BLaER1 treated with 17β-estradiol and CSF1 and Interleukin-3, amounts not matched to agents 10 nM and 100 nM (cell line): ENCODE results near the gene ELP5.
"Not testable (repeated sequence)": the region's sequence is repeated elsewhere in the genome, so short reads cannot be mapped to it uniquely, and the experiment has no call there.

Source experiments
- H3K27ac ChIP-seq, 11 experiments: shearing (Covaris generic); formaldehyde crosslinking; 2 replicates each; pipeline ENCODE4 v1.8.1; 2022
- H3K27me3 ChIP-seq, 11 experiments: shearing (Covaris generic); formaldehyde crosslinking; 2 replicates each; pipeline ENCODE4 v1.8.1; 2022
- H3K36me3 ChIP-seq, 11 experiments: shearing (Covaris generic); formaldehyde crosslinking; 2 replicates each; pipeline ENCODE4 v1.8.1; 2022
- H3K4me1 ChIP-seq, 10 experiments: shearing (Covaris generic); formaldehyde crosslinking; 2 replicates each; pipeline ENCODE4 v1.8.1; 2022
- H3K4me2 ChIP-seq, 11 experiments: shearing (Covaris generic); formaldehyde crosslinking; 2 replicates each; pipeline ENCODE4 v1.8.1; 2022
- H3K4me3 ChIP-seq, 10 experiments: shearing (Covaris generic); formaldehyde crosslinking; 2 replicates each; pipeline ENCODE4 v1.8.1; 2022
- H3K9ac ChIP-seq, 11 experiments: shearing (Covaris generic); formaldehyde crosslinking; 2 replicates each; pipeline ENCODE4 v1.8.1; 2022
- H3K9me3 ChIP-seq, 11 experiments: shearing (Covaris generic); formaldehyde crosslinking; replicated peaks in 1 of 11; 2 replicates each; pipeline ENCODE4 v1.8.1; 2022
- H4K20me1 ChIP-seq, 11 experiments: shearing (Covaris generic); formaldehyde crosslinking; 2 replicates each; pipeline ENCODE4 v1.8.1; 2022
- Cebpa-rat ChIP-seq, 11 experiments: shearing (Covaris generic); IDR thresholded peaks; 2 replicates each; pipeline ENCODE4 v1.8.1; 2022

The ELP5 gene

DNA sequence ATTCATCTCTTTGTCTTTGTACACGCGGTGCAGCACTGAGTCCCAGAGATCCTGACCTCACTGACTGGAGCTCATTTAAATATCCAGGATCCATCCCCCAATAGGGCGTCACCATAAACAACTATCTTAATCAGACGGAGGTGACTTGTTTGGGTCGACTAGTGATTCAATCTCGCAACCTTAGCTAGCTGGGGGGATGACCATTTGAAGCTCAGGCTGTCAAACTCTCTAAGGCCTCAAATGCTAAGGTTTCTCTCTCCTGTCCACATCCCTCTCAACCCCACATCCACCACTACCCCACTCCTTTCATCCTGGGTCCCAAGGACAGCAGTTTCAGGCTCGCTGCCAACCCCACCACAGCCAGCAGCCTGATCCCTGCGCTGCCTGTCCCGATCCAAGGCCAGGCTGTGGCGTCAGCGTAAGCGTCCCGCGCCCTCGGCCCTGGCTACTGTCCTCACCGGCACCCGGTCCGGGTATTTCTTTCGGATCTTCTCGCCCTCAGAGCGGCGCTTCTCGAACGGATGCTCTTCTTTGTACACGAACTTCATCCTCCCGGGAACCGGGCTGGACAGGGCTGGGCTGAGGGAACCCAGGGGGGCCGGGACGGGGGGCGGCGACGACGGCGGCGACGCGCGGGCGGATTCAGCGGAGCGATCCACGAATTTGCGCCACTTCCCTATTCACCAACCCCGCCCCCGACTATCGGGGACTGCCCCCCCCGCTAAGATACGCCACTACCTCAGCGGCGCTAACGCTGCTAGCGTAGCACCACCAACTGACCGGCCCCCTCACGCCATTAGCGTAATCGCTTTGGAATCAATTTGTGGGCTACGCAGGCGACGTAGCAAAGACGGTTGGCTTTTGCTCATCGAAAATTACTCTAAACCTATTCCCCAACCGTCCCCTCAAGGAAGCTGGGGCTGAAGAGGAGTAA lies 10.0 kb upstream of the ELP5 start, which contains the start of gene GABARAP:
TSS of gene GABARAP (minus strand) at position 667 of the 934 bp plus-strand sequence. CDS start at position 548, 119 bp downstream.
- Histone ChIP-seq H3K9ac (peak within 1 kb of the TSS; percentile 91 to 100 (median 96)), H3K9me3 (no peaks in the 10 kb centered on the region), H3K4me3 (peak within 1 kb of the TSS; percentile 86 to 99 (median 90)), H3K4me2 (peak within 1 kb of the TSS; percentile 87 to 100 (median 97)), H3K27me3 (no peaks in the 10 kb centered on the region), H3K27ac (peak within 1 kb of the TSS; percentile 85 to 100 (median 96)), H3K4me1 (peaks cover 18 to 32% (median 30%) of the 10 kb centered on the region in 10 experiments), H4K20me1 (peaks cover 5 to 28% (median 17%) of the 10 kb centered on the region in 11 experiments; a peak in 20 of 22 replicates), H3K36me3 (peaks cover 37 to 58% (median 52%) of the 10 kb centered on the region in 11 experiments)
- no peak for TF ChIP-seq Cebpa-rat (IDR thresholded peaks at IDR 0.05)

- TF ChIP-seq Cebpa-rat (IDR thresholded peaks at IDR 0.05), result no peak
- peaks cover 19 to 33% (median 24%) of the 10 kb centered on the region in 10 experiments for H3K4me1 ChIP-seq
- H3K9ac ChIP-seq, result peak overlapping the region; percentile 91 to 100 (median 96)
- peaks cover 4 to 30% (median 17%) of the 10 kb centered on the region in 11 experiments; a peak in 15 of 22 replicates for H4K20me1 ChIP-seq
- H3K27ac ChIP-seq, result peak overlapping the region; percentile 85 to 100 (median 96)
- H3K27me3 ChIP-seq, result no peaks in the 10 kb centered on the region
- H3K4me3 ChIP-seq, result peak overlapping the region; percentile 86 to 99 (median 90)
- H3K9me3 ChIP-seq, result no peaks in the 10 kb centered on the region
- peaks cover 42 to 62% (median 52%) of the 10 kb centered on the region in 11 experiments for H3K36me3 ChIP-seq
- peak overlapping the region; percentile 87 to 100 (median 97) for H3K4me2 ChIP-seq
Measured at GRCh38 chr17:7242717-7243452, 9.1 kb upstream of the ELP5 start.

GRCh38 chr17:7243453-7243729 lies 8.6 kb upstream of the ELP5 start:
- Histone ChIP-seq H3K9ac (peak overlapping the region; percentile 91 to 100 (median 96)), H3K4me1 (peaks cover 20 to 38% (median 26%) of the 10 kb centered on the region in 10 experiments), H3K27ac (peak overlapping the region; percentile 85 to 100 (median 96); a peak in 21 of 22 replicates), H3K9me3 (no peaks in the 10 kb centered on the region), H3K4me2 (peak overlapping the region; percentile 87 to 100 (median 97)), H3K4me3 (peak overlapping the region; percentile 86 to 99 (median 90); a peak in 19 of 20 replicates), H3K27me3 (no peaks in the 10 kb centered on the region), H3K36me3 (peaks cover 42 to 64% (median 52%) of the 10 kb centered on the region in 11 experiments), H4K20me1 (peaks cover 5 to 35% (median 22%) of the 10 kb centered on the region in 11 experiments; a peak in 17 of 22 replicates)
- no peak for TF ChIP-seq Cebpa-rat (IDR thresholded peaks at IDR 0.05)

DNA sequence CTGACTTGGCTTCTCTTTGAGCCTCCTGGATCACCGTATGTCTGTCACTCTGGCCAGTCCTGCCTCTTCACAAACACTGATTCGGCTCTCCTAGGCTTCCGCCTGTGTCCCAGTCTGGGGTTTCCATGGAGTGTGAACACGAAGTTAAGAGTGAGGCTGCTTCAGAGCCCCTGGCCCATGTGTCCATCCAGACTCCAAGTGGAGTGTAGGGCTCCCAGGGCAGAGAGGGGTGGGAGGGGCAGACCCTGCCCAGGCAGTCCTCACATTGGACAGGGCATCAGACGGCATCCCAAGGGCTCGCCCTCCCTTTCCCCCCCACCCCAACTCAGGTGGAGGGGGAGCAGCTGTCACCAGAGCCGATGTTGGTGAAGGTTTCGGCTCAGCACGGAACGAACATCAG lies 8.2 kb upstream of the ELP5 start:
- peaks cover 45 to 66% (median 53%) of the 10 kb centered on the region in 11 experiments for H3K36me3 ChIP-seq
- peak overlapping the region in 4 of 11 experiments; percentile 88 to 99 (median 98); a peak in 6 of 22 replicates for H3K4me2 ChIP-seq
- H3K27me3 ChIP-seq, H3K9me3 ChIP-seq: not testable (repeated sequence)
- peak overlapping the region in 9 of 11 experiments; percentile 33 to 100 (median 96); a peak in 11 of 22 replicates for H3K9ac ChIP-seq
- peaks cover 9 to 40% (median 26%) of the 10 kb centered on the region in 11 experiments; a peak in 18 of 22 replicates for H4K20me1 ChIP-seq
- peak overlapping the region in 3 of 11 experiments; percentile 96 to 100 (median 99); a peak in 4 of 22 replicates for H3K27ac ChIP-seq
- H3K4me1 ChIP-seq, result peaks cover 24 to 42% (median 30%) of the 10 kb centered on the region in 10 experiments
- H3K4me3 ChIP-seq, result peak overlapping the region in 2 of 10 experiments; percentile 97 to 99; a peak in 3 of 20 replicates

GRCh38 chr17:7246779-7247178 lies 5.2 kb upstream of the ELP5 start:
- no peaks in the 10 kb centered on the region for H3K27me3 ChIP-seq
- TF ChIP-seq Cebpa-rat (IDR thresholded peaks at IDR 0.05), result no peak
- H3K36me3 ChIP-seq, result peaks cover 36 to 59% (median 49%) of the 10 kb centered on the region in 11 experiments
- peaks cover 20 to 38% (median 26%) of the 10 kb centered on the region in 10 experiments for H3K4me1 ChIP-seq
- no peak overlapping the region for H3K4me3 ChIP-seq
- H3K9me3 ChIP-seq, result no peaks in the 10 kb centered on the region
- no peak overlapping the region for H3K4me2 ChIP-seq
- H3K9ac ChIP-seq, result peak overlapping the region in 9 of 11 experiments; percentile 5 to 46 (median 18); a peak in 9 of 22 replicates
- no peak overlapping the region for H3K27ac ChIP-seq
- peaks cover 0 to 61% (median 35%) of the 10 kb centered on the region in 11 experiments; a peak in 17 of 22 replicates for H4K20me1 ChIP-seq

DNA sequence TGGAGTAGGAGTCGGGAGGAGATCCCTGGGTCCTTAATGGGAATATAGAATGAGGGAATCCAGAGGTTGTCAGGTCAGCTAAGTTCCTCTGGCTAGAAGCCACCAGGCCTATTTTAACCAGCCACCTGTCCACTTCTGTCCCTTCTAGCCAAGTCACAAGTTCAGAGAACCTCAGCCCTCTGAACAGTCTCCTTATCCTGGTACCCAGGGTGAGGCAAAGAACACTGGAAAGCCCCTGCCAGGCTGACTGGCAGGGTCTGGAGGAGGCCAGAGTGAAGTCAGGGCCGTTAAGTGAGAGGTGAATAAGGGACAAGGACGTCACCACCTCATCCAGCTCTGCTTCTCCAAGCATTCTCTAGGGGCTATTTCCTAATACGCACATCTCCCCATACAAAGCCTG lies 3.2 kb upstream of the ELP5 start:
- peaks cover 26 to 40% (median 31%) of the 10 kb centered on the region in 10 experiments for H3K4me1 ChIP-seq
- peak overlapping the region in 8 of 10 experiments; percentile 88 to 98 (median 96); a peak in 14 of 20 replicates for H3K4me3 ChIP-seq
- no peaks in the 10 kb centered on the region for H3K27me3 ChIP-seq
- no peaks in the 10 kb centered on the region for H3K9me3 ChIP-seq
- peak overlapping the region in 8 of 11 experiments; percentile 90 to 99 (median 98); a peak in 13 of 22 replicates for H3K27ac ChIP-seq
- H3K4me2 ChIP-seq, result peak overlapping the region; percentile 88 to 99 (median 96)
- H3K9ac ChIP-seq, result peak overlapping the region; percentile 86 to 98 (median 96)
- H4K20me1 ChIP-seq, result peaks cover 0 to 61% (median 35%) of the 10 kb centered on the region in 11 experiments; a peak in 17 of 22 replicates
- TF ChIP-seq Cebpa-rat (IDR thresholded peaks at IDR 0.05), result no peak
- H3K36me3 ChIP-seq, result peaks cover 39 to 58% (median 43%) of the 10 kb centered on the region in 11 experiments

DNA sequence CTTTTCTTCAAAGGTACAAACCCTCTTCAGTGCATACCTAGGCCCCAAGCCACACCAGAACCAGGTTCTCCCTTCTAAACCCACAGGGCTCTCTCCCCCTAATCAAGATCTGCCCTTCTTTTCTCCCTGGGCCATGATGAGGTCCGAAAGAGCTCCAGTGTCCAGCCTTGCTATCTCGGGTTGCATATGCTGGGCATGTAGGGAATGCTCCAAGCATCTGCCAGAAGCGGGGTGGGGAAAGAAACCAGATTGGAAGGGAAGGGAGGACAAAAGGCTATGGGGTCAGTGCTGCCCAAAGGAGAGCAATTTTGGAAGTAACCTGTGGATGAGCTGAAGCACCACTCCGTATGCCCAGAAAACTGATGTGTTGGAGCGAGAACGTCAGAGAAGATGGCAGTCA lies 2.8 kb upstream of the ELP5 start:
- Histone ChIP-seq H3K36me3 (peaks cover 34 to 58% (median 43%) of the 10 kb centered on the region in 11 experiments), H3K4me3 (peak overlapping the region; percentile 88 to 98 (median 96)), H3K4me2 (peak overlapping the region; percentile 88 to 99 (median 96)), H3K9me3 (no peaks in the 10 kb centered on the region), H3K4me1 (peaks cover 25 to 40% (median 32%) of the 10 kb centered on the region in 10 experiments), H3K9ac (peak overlapping the region; percentile 86 to 98 (median 96)), H3K27me3 (no peaks in the 10 kb centered on the region), H3K27ac (peak overlapping the region in 10 of 11 experiments; percentile 90 to 99 (median 96); a peak in 19 of 22 replicates), H4K20me1 (peaks cover 0 to 60% (median 35%) of the 10 kb centered on the region in 11 experiments; a peak in 17 of 22 replicates)
- TF ChIP-seq Cebpa-rat (IDR thresholded peaks at IDR 0.05), result no peak

DNA sequence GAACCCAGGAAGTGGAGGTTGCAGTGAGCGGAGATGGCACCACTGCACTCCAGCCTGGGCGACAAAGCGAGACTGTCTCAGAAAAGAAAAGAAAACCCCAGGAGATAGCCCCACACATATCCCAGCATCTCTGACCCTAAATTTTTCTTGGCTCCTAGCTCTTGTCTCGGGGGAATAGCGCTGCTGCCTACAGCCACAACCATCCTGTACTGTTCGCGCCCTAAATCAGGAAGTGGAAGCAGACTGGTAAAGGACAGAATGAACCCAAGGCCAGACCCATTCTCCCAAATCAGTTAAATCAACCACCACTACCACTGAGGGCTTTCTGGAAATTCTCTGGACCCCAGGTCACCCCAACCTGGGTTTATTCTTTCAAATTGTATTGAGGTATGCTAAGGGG lies 2.2 kb upstream of the ELP5 start:
- peaks cover 0 to 54% (median 35%) of the 10 kb centered on the region in 11 experiments; a peak in 17 of 22 replicates for H4K20me1 ChIP-seq

More for the DNA sequence above, 2.2 kb upstream of the ELP5 start:
- Histone ChIP-seq H3K36me3 (peaks cover 34 to 58% (median 43%) of the 10 kb centered on the region in 11 experiments), H3K9me3 (no peaks in the 10 kb centered on the region), H3K4me1 (peaks cover 25 to 44% (median 34%) of the 10 kb centered on the region in 10 experiments), H3K4me3 (peak overlapping the region; percentile 88 to 98 (median 96)), H3K4me2 (peak overlapping the region; percentile 88 to 99 (median 96)), H3K27ac (peak overlapping the region; percentile 90 to 99 (median 97); a peak in 21 of 22 replicates), H3K9ac (peak overlapping the region; percentile 86 to 98 (median 96)), H3K27me3 (no peaks in the 10 kb centered on the region)
- no peak for TF ChIP-seq Cebpa-rat (IDR thresholded peaks at IDR 0.05)
